HepG2 (cell line): ENCODE measurements around the gene FOXA3. TPM values are rescaled to one million over a fixed set of nuclear protein-coding genes. Genes with fewer than 3 reads are reported as not detected.
A peak's percentile ranks its signal among the peaks of the same experiment; 100 is the strongest.

Experiments used
- ATAC-seq: fragments of 200-7000 bp; cut with Tn5 transposase; 3 replicates; pipeline ENCODE4 v1.9.1; 2020; ENCODE audit warnings: mild to moderate bottlenecking, moderate library complexity
- BruUV-seq: library from RNA; stranded (reverse); fragments of 400-500 nt; replicated peaks from 2 replicates; lab custom pipeline; 2021; lab: Mats Ljungman, UMichigan
- CTCF ChIA-PET: fragments of 300-600 bp; formaldehyde crosslinking; extraction: SDS; loops from one replicate; lab custom pipeline; 2021; ENCODE audit warnings: low total read pairs, inconsistent platforms, low intra/inter-chr PET ratio; lab: Yijun Ruan, JAX
- POLR2A ChIA-PET: fragments of 350-600 bp; sonication (Branson Sonifier 250); formaldehyde crosslinking; loops from one replicate; lab custom pipeline; 2020; ENCODE audit warnings: antibody characterized with exemption, inconsistent platforms; lab: Yijun Ruan, JAX
- DNase-seq: peaks from one replicate; pipeline ENCODE4 v3.0.0-alpha.2; 2015; ENCODE audit warnings: low spot score
- FAIRE-seq: peaks from 3 replicates; lab custom pipeline; 2011; peaks lifted over from hg19 to GRCh38; lab: Jason Lieb, UNC
- H2AFZ ChIP-seq: one replicate; pipeline ENCODE4 v1.6.1; 2011; ENCODE audit warnings: low read length, inconsistent platforms
- H3K27ac ChIP-seq: fragments of 300-600 bp; 3 replicates; pipeline ENCODE4 v1.8.0; 2011; ENCODE audit warnings: mixed run types, mild to moderate bottlenecking, mixed read lengths, low read length, inconsistent platforms; ENCODE audit not compliant: insufficient read depth; ENCODE audit errors: extremely low read length
- H3K27me3 ChIP-seq, 2 experiments: fragments of 200-600 bp in 1 of 2; 2 replicates in 1 of 2; 3 replicates in 1 of 2; pipeline versions ENCODE4 v1.6.0 to v1.8.0; 2011; ENCODE audit warnings: low read length in 2 of 2, mild to moderate bottlenecking in 2 of 2, moderate library complexity in 2 of 2, inconsistent platforms in 1 of 2; ENCODE audit not compliant: insufficient read depth in 2 of 2, control insufficient read depth in 1 of 2
- H3K36me3 ChIP-seq, 2 experiments: fragments of 200-600 bp in 1 of 2; replicated peaks in 1 of 2; 2 replicates in 1 of 2; 3 replicates in 1 of 2; pipeline versions ENCODE4 v1.5.1 to v1.8.0; 2011; ENCODE audit warnings: low read length in 2 of 2, inconsistent platforms in 1 of 2; ENCODE audit not compliant: insufficient read depth in 2 of 2, control insufficient read depth in 1 of 2
- H3K4me1 ChIP-seq: 2 replicates; pipeline ENCODE4 v1.5.1; 2012; ENCODE audit warnings: low read length, inconsistent platforms; ENCODE audit not compliant: insufficient read depth
- H3K4me2 ChIP-seq: 2 replicates; pipeline ENCODE4 v1.6.0; 2011; ENCODE audit warnings: low read depth, low read length, inconsistent platforms
- H3K4me3 ChIP-seq, 3 experiments: fragments of 200-600 bp in 1 of 3; sonication (generic), shearing (Covaris generic) in 1 of 3; replicated peaks in 1 of 3; 2 replicates each; pipeline ENCODE4 v1.5.1; 2011 to 2016; ENCODE audit warnings: low read length in 3 of 3, inconsistent platforms in 2 of 3, low read depth in 2 of 3, mild to moderate bottlenecking in 2 of 3, control low read depth in 1 of 3, mixed read lengths in 1 of 3; ENCODE audit not compliant: insufficient read depth in 1 of 3
- H3K79me2 ChIP-seq: one replicate; pipeline ENCODE4 v1.6.1; 2011; ENCODE audit warnings: low read length, inconsistent platforms; ENCODE audit not compliant: insufficient read depth
- H3K9ac ChIP-seq: 2 replicates; pipeline ENCODE4 v1.6.0; 2011; ENCODE audit warnings: mild to moderate bottlenecking, low read depth, low read length, inconsistent platforms; ENCODE audit not compliant: insufficient read depth
- H3K9me3 ChIP-seq: 2 replicates; pipeline ENCODE4 v1.5.1; 2012; ENCODE audit warnings: mild to moderate bottlenecking, low read length
- H4K20me1 ChIP-seq: 2 replicates; pipeline ENCODE4 v1.6.0; 2011; ENCODE audit warnings: inconsistent platforms, mild to moderate bottlenecking, low read length, moderate library complexity; ENCODE audit not compliant: insufficient read depth
- AGO1 ChIP-seq: fragments of 200-400 bp; formaldehyde crosslinking; IDR thresholded peaks from 2 replicates; pipeline ENCODE4 v1.6.1; 2017; ENCODE audit warnings: mild to moderate bottlenecking, low read depth, low read length, moderate library complexity; ENCODE audit not compliant: poor library complexity, severe bottlenecking
- HNRNPLL ChIP-seq: fragments of 200-400 bp; formaldehyde crosslinking; IDR thresholded peaks from 2 replicates; pipeline ENCODE4 v1.6.1; 2017; ENCODE audit warnings: mild to moderate bottlenecking, low read depth, low read length; ENCODE audit not compliant: poor library complexity, severe bottlenecking
- MBD4 ChIP-seq: IDR thresholded peaks from 2 replicates; pipeline ENCODE4 v1.6.1; 2012; ENCODE audit warnings: low read length, inconsistent platforms, borderline replicate concordance
- MED1 ChIP-seq: sonication (generic); formaldehyde crosslinking; IDR thresholded peaks from 2 replicates; pipeline ENCODE4 v1.4.0; 2020; ENCODE audit warnings: missing genetic modification reagents
- MEIS1 ChIP-seq: sonication (generic); formaldehyde crosslinking; IDR thresholded peaks from 2 replicates; pipeline ENCODE4 v1.9.0; 2021; ENCODE audit warnings: mild to moderate bottlenecking, missing genetic modification reagents, moderate library complexity, borderline replicate concordance
- NCOR1 ChIP-seq: fragments of 200-600 bp; sonication (generic); IDR thresholded peaks from 2 replicates; pipeline ENCODE4 v1.7.0; 2017; ENCODE audit warnings: antibody characterized with exemption, low read length, borderline replicate concordance
- PHF8 ChIP-seq: sonication (generic); formaldehyde crosslinking; IDR thresholded peaks from 2 replicates; pipeline ENCODE4 v1.5.0; 2020; ENCODE audit warnings: missing genetic modification reagents
- RBFOX2 ChIP-seq: fragments of 200-400 bp; formaldehyde crosslinking; IDR thresholded peaks from 2 replicates; pipeline ENCODE4 v1.6.1; 2017; ENCODE audit warnings: low read depth, mild to moderate bottlenecking, low read length
- REXO4 ChIP-seq: sonication (generic); formaldehyde crosslinking; IDR thresholded peaks from 2 replicates; pipeline ENCODE4 v1.8.0; 2022; ENCODE audit warnings: missing genetic modification reagents, mild to moderate bottlenecking, borderline replicate concordance
- SPEN ChIP-seq: sonication (generic); formaldehyde crosslinking; IDR thresholded peaks from 2 replicates; pipeline ENCODE4 v1.5.1; 2020; ENCODE audit warnings: low read depth, mild to moderate bottlenecking, missing genetic modification reagents
- STAG1 ChIP-seq: sonication (generic); formaldehyde crosslinking; IDR thresholded peaks from 2 replicates; pipeline ENCODE4 v1.4.0; 2020; ENCODE audit warnings: missing genetic modification reagents
- TRIM24 ChIP-seq: sonication (generic); formaldehyde crosslinking; IDR thresholded peaks from 2 replicates; pipeline ENCODE4 v1.8.0; 2022; ENCODE audit warnings: mild to moderate bottlenecking, missing genetic modification reagents
- ZNF337 ChIP-seq: sonication (generic); formaldehyde crosslinking; IDR thresholded peaks from 2 replicates; pipeline ENCODE4 v1.5.1; 2020; ENCODE audit warnings: missing genetic modification reagents, low read depth, mild to moderate bottlenecking, borderline replicate concordance
- ZNF367 ChIP-seq: sonication (generic); formaldehyde crosslinking; IDR thresholded peaks from 2 replicates; pipeline ENCODE4 v1.4.0; 2020; ENCODE audit warnings: missing genetic modification reagents, borderline replicate concordance
- ZNF510 ChIP-seq: sonication (generic); formaldehyde crosslinking; IDR thresholded peaks from 2 replicates; pipeline ENCODE4 v1.4.0; 2020; ENCODE audit warnings: low read depth, mild to moderate bottlenecking, missing genetic modification reagents
- ZNF670 ChIP-seq: sonication (generic); formaldehyde crosslinking; IDR thresholded peaks from 2 replicates; pipeline ENCODE4 v1.8.0; 2022; ENCODE audit warnings: mild to moderate bottlenecking, missing genetic modification reagents, borderline replicate concordance
- ZNF83 ChIP-seq: sonication (generic); formaldehyde crosslinking; IDR thresholded peaks from 2 replicates; pipeline ENCODE4 v1.4.0; 2020; ENCODE audit warnings: missing genetic modification reagents, mild to moderate bottlenecking, borderline replicate concordance
- WGBS: methylation state at CpG from one replicate; pipeline ENCODE4 v1.1.6; 2017; ENCODE audit warnings: low lambda C conversion rate; 5-methylcytosine and 5-hydroxymethylcytosine counted together
- in situ Hi-C: cut with HindIII; loops from 2 replicates; pipeline ENCODE4 v1.10.0; 2017; ENCODE audit warnings: low pct_unique_long_range_greater_than_20kb; ENCODE audit not compliant: extremely low pct_ligation_motif_present
- intact Hi-C: fragments of 100-400 bp; cut with micrococcal nuclease; formaldehyde crosslinking; loops from one replicate; pipeline ENCODE4 v1.10.0; 2022; ENCODE audit not compliant: unreplicated experiment
- polyA plus RNA-seq, 8 experiments: library from polyadenylated mRNA; depleted of rRNA in 3 of 8; stranded (reverse) in 7 of 8; unstranded in 1 of 8; fragments of >200 nt; fragmentation: Illumina TruSeq in 4 of 8; extraction: Trizol in 4 of 8; gene quantifications; 2 replicates each; pipeline versions ENCODE4 v1.2.1 to v1.2.3, GENCODE V29; 2011 to 2016; ENCODE audit warnings: low read depth in 4 of 8, missing spikeins in 1 of 8, mixed read lengths in 1 of 8; ENCODE audit not compliant: insufficient read depth in 1 of 8
- total RNA-seq, 5 experiments: library from RNA; depleted of rRNA; stranded (reverse); fragments of >200 nt; fragmentation: Illumina TruSeq; extraction: Trizol; gene quantifications; 2 replicates each; pipeline ENCODE4 v1.2.3, GENCODE V29; 2016; ENCODE audit warnings: low read depth in 1 of 5
- TF ChIP-seq, protein P1 (sequence below): sonication (generic); formaldehyde crosslinking; IDR thresholded peaks from 2 replicates; pipeline ENCODE4 v1.4.0; 2020; ENCODE audit warnings: mild to moderate bottlenecking, missing genetic modification reagents, borderline replicate concordance
- TF ChIP-seq, protein P2 (sequence below): sonication (generic); formaldehyde crosslinking; IDR thresholded peaks from 2 replicates; pipeline ENCODE4 v1.4.0; 2020; ENCODE audit warnings: missing genetic modification reagents, borderline replicate concordance
- TF ChIP-seq, protein P3 (sequence below): sonication (generic); formaldehyde crosslinking; IDR thresholded peaks from 2 replicates; pipeline ENCODE4 v1.4.0; 2020; ENCODE audit warnings: mild to moderate bottlenecking, missing genetic modification reagents

The FOXA3 gene
- total and polyA plus RNA-seq, 2 of the 13 experiments (the other 11 are each of a cell fraction or from before 2014, with no cell fraction given), result 29.8 to 47.6 TPM

DNA sequence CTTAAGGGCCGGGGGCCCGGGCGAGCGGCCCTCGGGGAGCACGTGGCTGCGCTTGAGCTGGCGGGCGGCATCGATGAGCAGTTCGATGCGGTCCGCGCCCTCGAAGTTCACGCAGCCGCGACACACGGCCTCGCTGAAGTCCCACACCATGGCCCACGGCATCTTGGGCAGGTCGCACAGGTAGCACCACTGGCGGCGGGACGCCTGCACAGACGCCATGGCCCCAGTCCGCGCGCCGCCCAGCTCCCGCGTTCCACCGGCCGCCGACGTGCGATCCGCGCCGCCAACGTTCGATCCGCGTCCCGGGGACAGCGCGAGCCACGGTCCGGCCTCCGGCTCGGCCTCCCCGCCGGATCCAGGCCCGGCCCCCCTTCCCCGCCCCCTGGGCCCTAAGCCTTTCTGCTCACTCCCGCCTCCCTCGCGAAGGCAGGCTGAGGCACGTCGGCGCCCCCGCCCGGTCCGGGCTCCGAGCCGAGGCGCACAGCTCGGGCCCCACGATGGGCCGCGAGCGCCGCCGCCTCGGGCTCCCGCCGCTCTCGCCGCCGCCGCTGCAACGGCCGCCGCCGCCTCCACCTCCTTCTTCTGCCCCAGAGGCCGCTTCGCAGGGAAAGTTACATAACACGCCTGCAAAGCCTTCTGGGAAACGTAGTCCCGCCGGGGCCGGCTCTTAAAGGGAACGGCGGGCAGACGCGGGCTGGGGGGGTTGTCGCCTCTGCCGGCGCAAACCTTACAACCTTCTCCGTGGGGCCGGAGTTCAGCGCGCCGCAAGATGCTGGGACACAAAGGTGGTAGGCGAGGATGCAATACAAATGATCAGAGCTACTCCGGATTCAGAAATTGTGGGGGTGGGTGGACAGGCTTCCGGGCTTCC is 21.7 kb downstream of the FOXA3 start, which contains the start of gene IRF2BP1:
Gene IRF2BP1, minus strand, starts transcription at position 586 of the 871 bp plus-strand sequence. Its CDS starts 367 bp downstream, at position 219.
- Histone ChIP-seq H3K9me3 (no peaks in the 10 kb centered on the region), H4K20me1 (no peaks in the 10 kb centered on the region), H3K4me3 (peak within 1 kb of the TSS; percentile 69 to 91 (median 80)), H3K79me2 (peaks cover 15% of the 10 kb centered on the region), H3K4me2 (peak within 1 kb of the TSS; percentile 84), H3K9ac (peak within 1 kb of the TSS; percentile 82), H2AFZ (peak within 1 kb of the TSS; percentile 8), H3K4me1 (peaks cover 38% of the 10 kb centered on the region), H3K27me3 (no peaks in the 10 kb centered on the region), H3K36me3 (no peaks in the 10 kb centered on the region), H3K27ac (peak within 1 kb of the TSS; percentile 78)
- DNase-seq (peak; percentile 89), ATAC-seq (peak; percentile 32), FAIRE-seq (no peak)
- TSS peak; percentile 50 for BruUV-seq
- intact Hi-C loops, result no loop called here
- WGBS, result 3% methylated on average over 8 of the region's 107 CpGs
- ChIA-PET POLR2A (interaction anchor here (0.9 to 10.3 kb wide), 9 partner anchors 9 to 116 kb away, joined by 3 to 388 read pairs (median 6); partner anchors contain the start of genes DMPK, FOXA3, MYPOP and SIX5), CTCF (interaction anchor here (4.5 to 5.3 kb wide), 2 partner anchors 22 to 69 kb away, joined by 50 to 263 read pairs; partner anchors contain the start of genes FOXA3 and SYMPK)
- in situ Hi-C loops, result no loop called here
- TF ChIP-seq SPEN (CRISPR knock-in tag) (peak; percentile 30; the same call in 1 of the 2 replicates), RBFOX2 (peak; percentile 84), ZNF510 (CRISPR knock-in tag) (no peak), AGO1 (peak; percentile 95), ZNF83 (no peak), ZNF367 (CRISPR knock-in tag) (no peak), MED1 (peak; percentile 35; the same call in 1 of the 2 replicates), MBD4 (no peak), STAG1 (peak; percentile 6; the same call in 1 of the 2 replicates), HNRNPLL (no peak), TRIM24 (CRISPR knock-in tag) (no peak), NCOR1 (no peak), ZNF670 (no peak), REXO4 (no peak), MEIS1 (CRISPR knock-in tag) (no peak), PHF8 (peak; percentile 13), ZNF337 (CRISPR knock-in tag) (no peak)
- TF ChIP-seq, protein P1, sequence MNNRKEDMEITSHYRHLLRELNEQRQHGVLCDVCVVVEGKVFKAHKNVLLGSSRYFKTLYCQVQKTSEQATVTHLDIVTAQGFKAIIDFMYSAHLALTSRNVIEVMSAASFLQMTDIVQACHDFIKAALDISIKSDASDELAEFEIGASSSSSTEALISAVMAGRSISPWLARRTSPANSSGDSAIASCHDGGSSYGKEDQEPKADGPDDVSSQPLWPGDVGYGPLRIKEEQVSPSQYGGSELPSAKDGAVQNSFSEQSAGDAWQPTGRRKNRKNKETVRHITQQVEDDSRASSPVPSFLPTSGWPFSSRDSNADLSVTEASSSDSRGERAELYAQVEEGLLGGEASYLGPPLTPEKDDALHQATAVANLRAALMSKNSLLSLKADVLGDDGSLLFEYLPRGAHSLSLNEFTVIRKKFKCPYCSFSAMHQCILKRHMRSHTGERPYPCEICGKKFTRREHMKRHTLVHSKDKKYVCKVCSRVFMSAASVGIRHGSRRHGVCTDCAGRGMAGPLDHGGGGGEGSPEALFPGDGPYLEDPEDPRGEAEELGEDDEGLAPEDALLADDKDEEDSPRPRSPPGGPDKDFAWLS (CRISPR knock-in tag), result no peak
- TF ChIP-seq, protein P2, sequence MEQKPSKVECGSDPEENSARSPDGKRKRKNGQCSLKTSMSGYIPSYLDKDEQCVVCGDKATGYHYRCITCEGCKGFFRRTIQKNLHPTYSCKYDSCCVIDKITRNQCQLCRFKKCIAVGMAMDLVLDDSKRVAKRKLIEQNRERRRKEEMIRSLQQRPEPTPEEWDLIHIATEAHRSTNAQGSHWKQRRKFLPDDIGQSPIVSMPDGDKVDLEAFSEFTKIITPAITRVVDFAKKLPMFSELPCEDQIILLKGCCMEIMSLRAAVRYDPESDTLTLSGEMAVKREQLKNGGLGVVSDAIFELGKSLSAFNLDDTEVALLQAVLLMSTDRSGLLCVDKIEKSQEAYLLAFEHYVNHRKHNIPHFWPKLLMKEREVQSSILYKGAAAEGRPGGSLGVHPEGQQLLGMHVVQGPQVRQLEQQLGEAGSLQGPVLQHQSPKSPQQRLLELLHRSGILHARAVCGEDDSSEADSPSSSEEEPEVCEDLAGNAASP (CRISPR knock-in tag), result no peak
- TF ChIP-seq, protein P3, sequence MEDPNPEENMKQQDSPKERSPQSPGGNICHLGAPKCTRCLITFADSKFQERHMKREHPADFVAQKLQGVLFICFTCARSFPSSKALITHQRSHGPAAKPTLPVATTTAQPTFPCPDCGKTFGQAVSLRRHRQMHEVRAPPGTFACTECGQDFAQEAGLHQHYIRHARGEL (CRISPR knock-in tag), result no peak
